LNCaP clone FGC (cell line): ENCODE data around the gene BRSK2.

Experiments used
- DNase-seq: peaks from one replicate; pipeline ENCODE4 v3.0.0-alpha.2; 2011; ENCODE audit warnings: low read depth
- H3K4me3 ChIP-seq: 2 replicates; pipeline ENCODE4 v1.5.1; 2011; ENCODE audit warnings: mild to moderate bottlenecking, low read depth, low read length, control low read depth
- CTCF ChIP-seq: IDR thresholded peaks from 2 replicates; pipeline ENCODE4 v1.5.1; 2012; ENCODE audit warnings: mild to moderate bottlenecking; ENCODE audit not compliant: control insufficient read depth, insufficient read depth; ENCODE audit errors: extremely low read depth

Gene BRSK2

GRCh38 chr11:1469911-1470680 lies 80.4 kb downstream of the BRSK2 start:
- no peak for DNase-seq
- no peak overlapping the region for H3K4me3 ChIP-seq
- no peak for TF ChIP-seq CTCF

- no peak for DNase-seq
- no peak for TF ChIP-seq CTCF
- H3K4me3 ChIP-seq = no peak overlapping the region
Measured at GRCh38 chr11:1470681-1471611, 81.2 kb downstream of the BRSK2 start.

GRCh38 chr11:1471736-1472135 lies 82.0 kb downstream of the BRSK2 start:
- no peak overlapping the region for H3K4me3 ChIP-seq
- no peak for TF ChIP-seq CTCF
- no peak for DNase-seq

- DNase-seq = no peak
- TF ChIP-seq CTCF = no peak
- no peak overlapping the region for H3K4me3 ChIP-seq
Measured at GRCh38 chr11:1472180-1473005, 82.7 kb downstream of the BRSK2 start.

GRCh38 chr11:1473011-1473628 lies 83.4 kb downstream of the BRSK2 start:
- TF ChIP-seq CTCF = no peak
- DNase-seq = no peak
- H3K4me3 ChIP-seq = no peak overlapping the region

GRCh38 chr11:1473786-1474185 lies 84.1 kb downstream of the BRSK2 start:
- no peak overlapping the region for H3K4me3 ChIP-seq

More at GRCh38 chr11:1473786-1474185, 84.1 kb downstream of the BRSK2 start:
- DNase-seq = no peak
- TF ChIP-seq CTCF = no peak
